OCI-LY1 (cell line): Measurements from ENCODE around the gene LMO2.
"Not testable (repeated sequence)": the region's sequence is repeated elsewhere in the genome, so short reads cannot be mapped to it uniquely, and the experiment has no call there.

Experiments
- H2AFZ ChIP-seq: fragments of 200-600 bp; sonication (generic), shearing (Covaris generic); 2 replicates; pipeline ENCODE4 v1.6.0; 2014; ENCODE audit warnings: antibody characterized with exemption, mild to moderate bottlenecking, low read length
- H3F3A ChIP-seq: fragments of 200-600 bp; sonication (generic), shearing (Covaris generic); 2 replicates; pipeline ENCODE4 v1.6.0; 2014; ENCODE audit warnings: mild to moderate bottlenecking, antibody characterized with exemption, low read length, moderate library complexity; ENCODE audit not compliant: insufficient read depth
- H3K27ac ChIP-seq: fragments of 200-600 bp; sonication (generic); 2 replicates; pipeline ENCODE4 v1.5.1; 2014; ENCODE audit warnings: low read length, mixed run types, mild to moderate bottlenecking, low read depth; ENCODE audit not compliant: poor library complexity, severe bottlenecking
- H3K27me3 ChIP-seq: fragments of 200-600 bp; sonication (generic); 2 replicates; pipeline ENCODE4 v1.6.0; 2014; ENCODE audit warnings: antibody characterized with exemption, mild to moderate bottlenecking, low read length, moderate library complexity; ENCODE audit not compliant: insufficient read depth
- H3K36me3 ChIP-seq: fragments of 200-600 bp; sonication (generic); 2 replicates; pipeline ENCODE4 v1.6.1; 2014; ENCODE audit warnings: mild to moderate bottlenecking, antibody characterized with exemption, low read length, moderate library complexity, mixed read lengths; ENCODE audit not compliant: insufficient read depth
- H3K4me1 ChIP-seq: fragments of 200-600 bp; sonication (generic); 2 replicates; pipeline ENCODE4 v1.5.1; 2014; ENCODE audit warnings: mild to moderate bottlenecking, low read length, moderate library complexity; ENCODE audit not compliant: insufficient read depth, severe bottlenecking
- H3K4me2 ChIP-seq: fragments of 200-600 bp; sonication (generic), shearing (Covaris generic); 2 replicates; pipeline ENCODE4 v1.6.1; 2014; ENCODE audit warnings: low read length
- H3K4me3 ChIP-seq: fragments of 200-600 bp; sonication (generic); 2 replicates; pipeline ENCODE4 v1.5.1; 2014; ENCODE audit warnings: low read length, low read depth, mild to moderate bottlenecking, mixed read lengths; ENCODE audit not compliant: poor library complexity, severe bottlenecking
- H3K79me2 ChIP-seq: fragments of 200-600 bp; shearing (Covaris generic); 2 replicates; pipeline ENCODE4 v1.6.1; 2016; ENCODE audit warnings: mixed run types, low read length, mixed read lengths; ENCODE audit not compliant: insufficient read depth
- H3K9ac ChIP-seq: fragments of 200-600 bp; sonication (generic), shearing (Covaris generic); 2 replicates; pipeline ENCODE4 v1.6.1; 2014; ENCODE audit warnings: mild to moderate bottlenecking, low read length, mixed read lengths
- H3K9me2 ChIP-seq: fragments of 200-600 bp; sonication (generic), shearing (Covaris generic); 2 replicates; pipeline ENCODE4 v1.6.1; 2014; ENCODE audit warnings: low read depth, mild to moderate bottlenecking, low read length, mixed read lengths
- H3K9me3 ChIP-seq: fragments of 200-600 bp; shearing (Covaris generic); 2 replicates; pipeline ENCODE4 v1.6.1; 2014; ENCODE audit warnings: low read length, mixed read lengths
- H4K20me1 ChIP-seq: fragments of 200-600 bp; sonication (generic), shearing (Covaris generic); 2 replicates; pipeline ENCODE4 v1.6.0; 2016; ENCODE audit warnings: mild to moderate bottlenecking, low read length; ENCODE audit not compliant: insufficient read depth
- EZH2 ChIP-seq: fragments of 200-600 bp; sonication (generic), shearing (Covaris generic); IDR thresholded peaks from 2 replicates; pipeline ENCODE4 v1.8.0; 2017; ENCODE audit warnings: borderline replicate concordance, mixed run types, mild to moderate bottlenecking, antibody characterized with exemption, low read length, moderate library complexity, mixed read lengths
- TF ChIP-seq, protein P1 (sequence below): fragments of 200-600 bp; sonication (generic), shearing (Covaris generic); IDR thresholded peaks from 2 replicates; pipeline ENCODE4 v1.5.1; 2017; ENCODE audit warnings: mild to moderate bottlenecking, antibody characterized with exemption, low read length, moderate library complexity, mixed read lengths

LMO2 gene

DNA sequence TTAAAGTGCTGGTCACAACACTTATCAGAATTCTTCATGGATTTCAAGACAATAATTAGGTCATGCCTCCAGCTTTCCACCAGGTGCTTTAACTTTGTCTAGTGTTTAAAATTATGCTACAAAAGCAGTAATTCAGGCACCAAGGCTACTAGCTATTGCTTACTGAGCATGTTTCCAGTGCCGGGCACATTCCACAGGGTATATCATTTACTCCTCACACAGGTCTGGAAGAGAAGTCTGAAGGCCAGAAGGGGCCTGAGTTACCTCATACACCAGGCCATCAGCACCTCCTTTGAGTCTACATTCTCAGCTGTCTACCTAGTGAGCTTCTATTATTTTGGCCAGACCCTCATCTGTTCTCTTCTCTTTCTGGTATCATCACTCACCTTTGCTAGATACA, 41.7 kb upstream of the LMO2 start:
- H3K9me3 ChIP-seq = 0 out of 2 replicates have a peak, but pooled peaks cover 3% of the 10 kb centered on the region
- H4K20me1 ChIP-seq = no peaks in the 10 kb centered on the region
- H3K36me3 ChIP-seq = no peaks in the 10 kb centered on the region
- H3K4me3 ChIP-seq = no peak overlapping the region
- H3K4me1 ChIP-seq = no peaks in the 10 kb centered on the region
- TF ChIP-seq EZH2 = no peak
- TF ChIP-seq, protein P1, sequence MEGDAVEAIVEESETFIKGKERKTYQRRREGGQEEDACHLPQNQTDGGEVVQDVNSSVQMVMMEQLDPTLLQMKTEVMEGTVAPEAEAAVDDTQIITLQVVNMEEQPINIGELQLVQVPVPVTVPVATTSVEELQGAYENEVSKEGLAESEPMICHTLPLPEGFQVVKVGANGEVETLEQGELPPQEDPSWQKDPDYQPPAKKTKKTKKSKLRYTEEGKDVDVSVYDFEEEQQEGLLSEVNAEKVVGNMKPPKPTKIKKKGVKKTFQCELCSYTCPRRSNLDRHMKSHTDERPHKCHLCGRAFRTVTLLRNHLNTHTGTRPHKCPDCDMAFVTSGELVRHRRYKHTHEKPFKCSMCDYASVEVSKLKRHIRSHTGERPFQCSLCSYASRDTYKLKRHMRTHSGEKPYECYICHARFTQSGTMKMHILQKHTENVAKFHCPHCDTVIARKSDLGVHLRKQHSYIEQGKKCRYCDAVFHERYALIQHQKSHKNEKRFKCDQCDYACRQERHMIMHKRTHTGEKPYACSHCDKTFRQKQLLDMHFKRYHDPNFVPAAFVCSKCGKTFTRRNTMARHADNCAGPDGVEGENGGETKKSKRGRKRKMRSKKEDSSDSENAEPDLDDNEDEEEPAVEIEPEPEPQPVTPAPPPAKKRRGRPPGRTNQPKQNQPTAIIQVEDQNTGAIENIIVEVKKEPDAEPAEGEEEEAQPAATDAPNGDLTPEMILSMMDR = no peak
- H2AFZ ChIP-seq = no peak overlapping the region
- no peaks in the 10 kb centered on the region for H3K9me2 ChIP-seq
- no peaks in the 10 kb centered on the region for H3K27me3 ChIP-seq
- no peak overlapping the region for H3K4me2 ChIP-seq
- no peaks in the 10 kb centered on the region for H3K79me2 ChIP-seq
- no peak overlapping the region for H3K9ac ChIP-seq
- no peak overlapping the region for H3K27ac ChIP-seq
- no peaks in the 10 kb centered on the region for H3F3A ChIP-seq

DNA sequence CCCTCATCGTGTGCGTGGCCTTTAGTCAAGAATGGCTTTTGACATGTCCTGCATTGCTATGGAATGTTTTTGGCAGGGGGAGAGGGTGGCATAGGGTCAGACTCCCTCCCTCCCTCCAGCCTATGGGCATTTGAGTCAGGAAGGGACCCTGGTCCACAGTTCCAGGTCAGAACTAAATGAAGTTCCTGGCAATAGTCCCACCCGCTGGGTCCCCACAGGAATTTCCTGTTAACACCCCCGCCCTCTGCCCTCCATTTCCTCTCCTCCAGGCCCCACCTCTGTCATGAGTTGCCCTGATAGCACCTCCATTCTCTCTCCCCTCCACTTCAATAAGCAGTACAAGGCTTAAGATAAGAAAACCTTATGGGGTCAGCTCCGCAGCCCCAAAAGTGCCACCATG, 40.8 kb upstream of the LMO2 start:
- TF ChIP-seq, protein P1 = no peak
- no peak for TF ChIP-seq EZH2
- H3K79me2 ChIP-seq = no peaks in the 10 kb centered on the region
- no peaks in the 10 kb centered on the region for H3K27me3 ChIP-seq
- H3K36me3 ChIP-seq = no peaks in the 10 kb centered on the region
- no peaks in the 10 kb centered on the region for H3K4me1 ChIP-seq
- no peak overlapping the region for H2AFZ ChIP-seq
- H3K4me3 ChIP-seq = no peak overlapping the region
- H3K4me2 ChIP-seq = no peak overlapping the region
- no peaks in the 10 kb centered on the region for H3K9me2 ChIP-seq
- H3K9ac ChIP-seq = no peak overlapping the region
- H3F3A ChIP-seq = no peaks in the 10 kb centered on the region
- no peak overlapping the region for H3K27ac ChIP-seq
- no peaks in the 10 kb centered on the region for H4K20me1 ChIP-seq
- 0 out of 2 replicates have a peak, but pooled peaks cover 3% of the 10 kb centered on the region for H3K9me3 ChIP-seq

DNA sequence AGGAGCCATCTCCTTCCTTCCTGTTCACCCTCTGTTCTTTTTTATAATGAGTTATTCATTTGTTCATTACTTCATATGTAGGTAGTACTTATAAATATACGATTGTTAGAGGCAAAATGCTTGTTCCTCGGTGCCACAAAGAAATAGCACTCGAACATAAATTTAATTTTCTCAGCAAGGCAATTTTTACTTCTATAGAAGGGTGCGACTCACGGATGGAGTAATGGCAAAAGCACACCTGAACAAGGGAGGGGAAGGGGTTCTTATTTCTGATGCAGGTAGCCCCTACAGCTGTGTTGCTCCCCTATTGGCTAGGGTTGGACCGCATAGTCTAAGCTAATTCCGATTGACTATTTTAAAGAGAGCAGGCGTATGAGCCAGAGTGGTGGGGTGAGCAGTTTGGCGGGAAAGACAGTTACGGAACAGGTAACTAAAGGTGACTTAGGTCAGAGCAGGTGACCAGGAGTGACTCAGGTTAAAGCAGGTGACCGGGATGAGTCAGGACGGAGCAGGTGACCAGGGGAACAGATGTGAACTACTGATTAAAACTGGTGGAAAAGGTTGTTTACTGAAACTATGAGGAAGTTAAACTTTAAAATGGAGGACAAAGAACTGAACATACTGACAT, 40.0 kb upstream of the LMO2 start:
- not testable (repeated sequence) for H3K27me3 ChIP-seq, H3K79me2 ChIP-seq, H3K4me2 ChIP-seq, H3K36me3 ChIP-seq, H3K9ac ChIP-seq, H3K9me2 ChIP-seq, H3K9me3 ChIP-seq, H2AFZ ChIP-seq, H3K4me3 ChIP-seq, H4K20me1 ChIP-seq, H3K27ac ChIP-seq, H3K4me1 ChIP-seq, H3F3A ChIP-seq

DNA sequence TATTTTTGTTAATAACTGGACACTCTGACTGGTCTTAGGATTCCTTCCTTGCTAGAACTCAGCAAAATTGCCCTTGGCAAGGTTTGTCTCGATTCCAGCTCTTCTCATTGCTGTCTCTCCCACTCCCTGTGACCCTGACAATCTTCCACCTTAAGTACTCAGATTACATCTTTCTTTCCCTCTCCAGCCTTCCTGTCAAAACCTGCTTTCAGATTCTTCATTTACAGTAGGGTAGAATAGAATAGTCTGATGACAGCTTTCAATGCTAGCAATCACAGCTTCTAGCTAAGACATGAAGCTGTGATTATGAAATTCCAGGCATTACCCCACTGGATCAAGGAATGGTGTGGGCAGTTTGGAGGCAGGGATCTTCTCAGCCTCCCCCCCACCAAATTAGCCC, 39.2 kb upstream of the LMO2 start:
- Histone ChIP-seq H3K36me3 (no peaks in the 10 kb centered on the region), H2AFZ (no peak overlapping the region), H3K4me3 (no peak overlapping the region), H3K9me3 (0 out of 2 replicates have a peak, but pooled peaks cover 3% of the 10 kb centered on the region), H3K79me2 (no peaks in the 10 kb centered on the region), H3K4me2 (no peak overlapping the region), H3K9me2 (no peaks in the 10 kb centered on the region), H3K27me3 (no peaks in the 10 kb centered on the region), H3F3A (no peaks in the 10 kb centered on the region), H3K27ac (no peak overlapping the region), H4K20me1 (no peaks in the 10 kb centered on the region), H3K4me1 (no peaks in the 10 kb centered on the region), H3K9ac (no peak overlapping the region)
- TF ChIP-seq EZH2 = no peak
- TF ChIP-seq, protein P1 = no peak
